Heart left ventricle (tissue), 16 donors: Measurements from ENCODE around the gene RABIF. TPM values are rescaled to one million over a fixed set of nuclear protein-coding genes. Genes with fewer than 3 reads are reported as not detected.

Experiments used
- ATAC-seq, 4 donors: fragments of 200-7000 bp; cut with Tn5 transposase; one replicate each; pipeline ENCODE4 v1.9.1; 2020 to 2022; ENCODE audit warnings: moderate library complexity in 4 of 4, mild to moderate bottlenecking in 3 of 4, moderate number of reproducible peaks in 1 of 4
- DNase-seq, 5 donors: peaks; one replicate each; pipeline ENCODE4 v3.0.0-alpha.2; 2020
- H3K27ac ChIP-seq, 12 donors: fragments of 200-600 bp; sonication (generic) in 4 of 12; one replicate each; pipeline versions ENCODE4 v1.5.0 to v1.8.0; 2016 to 2022; ENCODE audit warnings: mild to moderate bottlenecking in 2 of 12
- H3K27me3 ChIP-seq, 9 donors: fragments of 200-600 bp; sonication (generic) in 2 of 9; one replicate each; pipeline versions ENCODE4 v1.5.1 to v1.8.0; 2016 to 2022; ENCODE audit warnings: mild to moderate bottlenecking in 3 of 9
- H3K36me3 ChIP-seq, 9 donors: fragments of 200-600 bp; sonication (generic) in 2 of 9; one replicate each; pipeline versions ENCODE4 v1.5.0 to v1.8.0; 2018 to 2022; ENCODE audit warnings: mild to moderate bottlenecking in 2 of 9
- H3K4me1 ChIP-seq, 12 donors: fragments of 200-600 bp; sonication (generic) in 4 of 12; one replicate each; pipeline versions ENCODE4 v1.5.0 to v1.8.0; 2016 to 2022; ENCODE audit warnings: mild to moderate bottlenecking in 3 of 12
- H3K4me3 ChIP-seq, 12 donors: fragments of 200-600 bp; sonication (generic) in 4 of 12; one replicate each; pipeline versions ENCODE4 v1.5.0 to v1.8.0; 2017 to 2022; ENCODE audit warnings: mild to moderate bottlenecking in 9 of 12, moderate library complexity in 4 of 12
- H3K9me3 ChIP-seq, 12 donors: fragments of 200-600 bp; sonication (generic) in 4 of 12; one replicate each; pipeline versions ENCODE4 v1.5.0 to v1.8.0; 2016 to 2022; ENCODE audit warnings: mild to moderate bottlenecking in 1 of 12
- POLR2A ChIP-seq, 2 donors: fragments of 450-650 bp; IDR thresholded peaks; one replicate each; pipeline ENCODE4 v1.6.1; 2017; ENCODE audit warnings: antibody characterized with exemption in 2 of 2, mild to moderate bottlenecking in 2 of 2, moderate library complexity in 2 of 2
- whole genome bisulfite sequencing, 4 donors: extraction: QIAGEN DNeasy Blood & Tissue Kit in 2 of 4; methylation state at CpG; one replicate each; pipeline versions ENCODE4 v1.1.5 to v1.1.7; 2013 to 2018; 5-methylcytosine and 5-hydroxymethylcytosine counted together
- intact Hi-C, 10 donors: fragments of 100-400 bp; cut with DNase I; formaldehyde crosslinking; loops; one replicate each; pipeline versions ENCODE4 v1.11.1 to v1.14.2; 2022
- polyA plus RNA-seq, 2 donors: library from polyadenylated mRNA; stranded (reverse); fragments of 200-250 nt; gene quantifications; one replicate each; pipeline ENCODE4 v1.2.3, GENCODE V29; 2013
- total RNA-seq, 9 donors: library from RNA; depleted of rRNA in 2 of 9; stranded (reverse); fragments of >200 nt in 2 of 9; fragmentation: NEBNext Ultra II Directional in 3 of 9; extraction: Animal tissue kit (Norgen Biotek cat#: 25700) in 3 of 9; gene quantifications; one replicate each; pipeline versions ENCODE4 v1.1.0 to v1.2.4, GENCODE V29; 2016 to 2023
- TF ChIP-seq, protein P1 (sequence below), 12 donors: fragments of 200-600 bp; sonication (generic) in 4 of 12; IDR thresholded peaks; one replicate each; pipeline versions ENCODE4 v1.5.0 to v1.8.0; 2018 to 2022; ENCODE audit warnings: antibody characterized with exemption in 12 of 12, mild to moderate bottlenecking in 5 of 12
- donor health status: ischemic (EF 13 %, LVEDD 7.1; RV severe dilation, severe dysfunction).
- donor health status: healthy with polysubstance abuse.
- donor health status: DM: no; HTN: yes; CAD: no.
- donor health status: DM: no; HTN: no; CAD: no.
- donor health status: ischemic (EF 25% LVEDD 6.9; RV normal size, moderate dysfunction).
- donor health status: ischemic (EF 25% LVEDD 5.7; RV mildly dilated, moderate dysfunction).
- donor health status: healthy.
- donor health status: DM: yes; HTN: yes; CAD: no.
- donor health status: ischemic (EF 35%, LVEDD 5.7; RV mildly dilated, moderate dysfunction).
- donor health status: nonischemic (EF 11% LVEDD 7.7; RV severe dilation, severe dysfunction).
- donor health status: DM: yes; HTN: yes; CAD: no.
- donor health status: PGD.
- donor health status: ischemic (EF 29% LVEDD 5.4; RV normal size, mild dysfunction).
- donor health status: nonischemic (EF 23%, LVEDD 6.1; RV moderate dilation, normal function).

RABIF gene
- total and polyA plus RNA-seq, 11 donors, result 3.6 to 12.1 (median 5.3) TPM

DNA sequence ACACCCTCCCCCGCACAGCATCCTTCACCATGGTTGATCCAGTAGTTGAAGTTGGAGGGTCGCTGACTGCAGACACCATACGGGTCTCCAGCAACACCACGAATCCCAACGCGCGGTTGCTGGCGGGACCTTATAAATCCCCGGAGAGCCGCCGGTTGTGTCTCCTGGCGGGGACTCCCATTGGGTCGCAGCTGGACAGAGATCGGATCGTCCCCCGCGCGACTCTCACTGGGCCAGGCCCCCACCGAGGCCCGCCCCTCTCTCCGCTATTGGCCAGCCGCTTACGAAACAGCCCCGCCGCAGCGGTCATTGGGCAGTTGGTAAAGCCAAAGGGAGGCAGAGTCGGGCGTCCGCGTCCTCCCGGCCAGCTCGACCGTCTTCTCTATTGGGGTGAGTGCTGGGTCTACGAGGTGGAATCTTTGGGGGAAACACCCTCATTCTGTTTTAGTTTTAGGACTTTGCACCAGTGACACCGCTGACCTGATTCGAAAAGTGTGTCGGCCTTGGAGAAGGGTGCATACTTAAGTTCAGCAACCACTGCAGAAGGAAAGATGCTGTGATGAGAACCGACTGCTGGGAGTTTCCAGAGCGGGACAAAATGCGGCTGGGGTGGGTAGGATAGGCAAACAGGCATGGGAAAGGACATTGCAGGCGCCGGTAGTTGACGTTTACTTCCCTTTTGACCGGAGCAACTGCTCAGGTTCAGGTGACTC, 27.4 kb downstream of the RABIF start:
- H3K36me3 ChIP-seq, result no peaks in the 10 kb centered on the region
- H3K27ac ChIP-seq, result peak overlapping the region in 3 of 12 donors; percentile 31 to 61 (median 45)
- peak; percentile 98 to 99 (median 98) for ATAC-seq
- 0 to 2% (median 1%) methylated on average over 23 to 44 of the region's 44 CpGs for WGBS, 4 donors
- H3K27me3 ChIP-seq, result peaks cover 0 to 6% (median 0%) of the 10 kb centered on the region in 9 donors
- peak; percentile 92 to 96 (median 95) for DNase-seq
- TF ChIP-seq POLR2A (IDR thresholded peaks at IDR 0.05), result peak; percentile 19 to 66
- TF ChIP-seq, protein P1, sequence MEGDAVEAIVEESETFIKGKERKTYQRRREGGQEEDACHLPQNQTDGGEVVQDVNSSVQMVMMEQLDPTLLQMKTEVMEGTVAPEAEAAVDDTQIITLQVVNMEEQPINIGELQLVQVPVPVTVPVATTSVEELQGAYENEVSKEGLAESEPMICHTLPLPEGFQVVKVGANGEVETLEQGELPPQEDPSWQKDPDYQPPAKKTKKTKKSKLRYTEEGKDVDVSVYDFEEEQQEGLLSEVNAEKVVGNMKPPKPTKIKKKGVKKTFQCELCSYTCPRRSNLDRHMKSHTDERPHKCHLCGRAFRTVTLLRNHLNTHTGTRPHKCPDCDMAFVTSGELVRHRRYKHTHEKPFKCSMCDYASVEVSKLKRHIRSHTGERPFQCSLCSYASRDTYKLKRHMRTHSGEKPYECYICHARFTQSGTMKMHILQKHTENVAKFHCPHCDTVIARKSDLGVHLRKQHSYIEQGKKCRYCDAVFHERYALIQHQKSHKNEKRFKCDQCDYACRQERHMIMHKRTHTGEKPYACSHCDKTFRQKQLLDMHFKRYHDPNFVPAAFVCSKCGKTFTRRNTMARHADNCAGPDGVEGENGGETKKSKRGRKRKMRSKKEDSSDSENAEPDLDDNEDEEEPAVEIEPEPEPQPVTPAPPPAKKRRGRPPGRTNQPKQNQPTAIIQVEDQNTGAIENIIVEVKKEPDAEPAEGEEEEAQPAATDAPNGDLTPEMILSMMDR (IDR thresholded peaks at IDR 0.05), result no peak
- H3K9me3 ChIP-seq, result no peaks in the 10 kb centered on the region
- peaks cover 0 to 21% (median 10%) of the 10 kb centered on the region in 12 donors for H3K4me1 ChIP-seq
- H3K4me3 ChIP-seq, result peak overlapping the region; percentile 53 to 90 (median 78)
- intact Hi-C loops, result loop anchor here in 2 of 10 donors (5.0 to 10.0 kb wide), 2 partner anchors 49 to 97 kb away; partner anchors contain the start of gene PCAT6 (in 1 of the 2)

DNA sequence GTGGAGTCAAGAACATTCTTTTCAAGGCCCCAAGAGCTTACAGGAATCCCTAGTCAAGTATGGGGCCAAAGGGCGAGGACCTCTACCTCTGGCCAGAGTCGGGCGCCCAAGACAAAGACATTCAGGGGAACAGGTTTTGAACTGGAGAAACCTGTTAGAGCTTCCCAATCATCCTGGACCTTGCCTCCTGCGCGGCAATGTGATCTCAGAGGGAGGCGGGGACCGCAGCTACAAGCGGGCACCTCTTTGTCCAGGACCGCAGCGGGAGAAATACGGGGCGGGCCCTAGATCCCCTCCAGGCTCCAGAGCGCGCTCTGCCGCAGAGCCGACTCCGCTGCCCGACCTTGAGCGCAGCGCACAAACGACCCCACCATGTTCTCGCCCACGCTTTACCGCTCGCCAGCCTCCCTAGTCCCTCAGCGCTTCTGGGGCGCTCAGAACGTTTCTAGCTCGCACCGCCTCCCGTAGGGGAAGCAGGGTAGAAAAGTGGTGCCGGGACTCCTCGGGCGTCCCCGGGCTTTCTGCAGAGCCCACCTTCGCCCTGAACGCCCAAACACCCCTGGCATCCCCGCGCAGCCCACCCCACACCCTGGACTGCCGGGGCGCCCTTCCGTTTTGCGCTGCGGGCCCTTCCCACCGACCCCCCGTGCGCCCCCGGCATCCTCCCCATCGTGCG, 28.1 kb downstream of the RABIF start:
- ATAC-seq, result peak in 3 of 4 donors; percentile 32 to 56 (median 47)
- Histone ChIP-seq H3K4me3 (peak overlapping the region; percentile 53 to 90 (median 78)), H3K9me3 (no peaks in the 10 kb centered on the region), H3K27ac (peak overlapping the region in 3 of 12 donors; percentile 31 to 61 (median 45)), H3K27me3 (peaks cover 0 to 6% (median 0%) of the 10 kb centered on the region in 9 donors), H3K4me1 (peaks cover 0 to 21% (median 10%) of the 10 kb centered on the region in 12 donors), H3K36me3 (no peaks in the 10 kb centered on the region)
- DNase-seq, result peak; percentile 21 to 68 (median 32)
- intact Hi-C loops, result loop anchor here in 2 of 10 donors (5.0 to 10.0 kb wide), 2 partner anchors 49 to 96 kb away; partner anchors contain the start of gene PCAT6 (in 1 of the 2)
- no peak for TF ChIP-seq POLR2A (IDR thresholded peaks at IDR 0.05)
- TF ChIP-seq, protein P1 (IDR thresholded peaks at IDR 0.05), result no peak
- 0 to 7% (median 4%) methylated on average over 12 to 50 of the region's 50 CpGs for WGBS, 4 donors

- peak overlapping the region in 10 of 12 donors; percentile 3 to 71 (median 47) for H3K27ac ChIP-seq
- intact Hi-C loops, result loop anchor here in 2 of 10 donors (5.0 kb wide), 1 partner anchor 47 kb away; the partner anchor contains the start of gene PCAT6 (in 2 of the 2)
- DNase-seq (peak; percentile 36 to 73 (median 50)), ATAC-seq (peak in 1 of 4 donors; percentile 46)
- H3K4me1 ChIP-seq, result peaks cover 0 to 21% (median 10%) of the 10 kb centered on the region in 12 donors
- no peak for TF ChIP-seq POLR2A (IDR thresholded peaks at IDR 0.05)
- TF ChIP-seq, protein P1 (IDR thresholded peaks at IDR 0.05), result no peak
- 78 to 89% (median 81%) methylated on average over 8 to 10 of the region's 10 CpGs for WGBS, 4 donors
- H3K36me3 ChIP-seq, result no peaks in the 10 kb centered on the region
- no peak overlapping the region for H3K4me3 ChIP-seq
- H3K27me3 ChIP-seq, result peaks cover 0 to 6% (median 0%) of the 10 kb centered on the region in 9 donors
- no peaks in the 10 kb centered on the region for H3K9me3 ChIP-seq
Observed at GRCh38 chr1:202858789-202859414, 30.0 kb downstream of the RABIF start.
